Suprapubic skin (tissue), 3 donors: ENCODE measurements around the gene PGAP1.

Experiments used
- CTCF ChIP-seq, 2 donors: fragments of 200-600 bp in 1 of 2; fragments of 450-650 bp in 1 of 2; sonication (generic) in 1 of 2; IDR thresholded peaks; one replicate each; pipeline ENCODE4 v1.5.1; 2016 to 2019; ENCODE audit warnings: antibody characterized with exemption in 2 of 2, mild to moderate bottlenecking in 1 of 2, moderate library complexity in 1 of 2
- EP300 ChIP-seq: sonication (generic); formaldehyde crosslinking; IDR thresholded peaks from one replicate; pipeline ENCODE4 v1.6.1; 2017; ENCODE audit warnings: antibody characterized with exemption
- POLR2A ChIP-seq, 2 donors: fragments of 450-650 bp; IDR thresholded peaks; one replicate each; pipeline ENCODE4 v1.6.1; 2017; ENCODE audit warnings: antibody characterized with exemption in 2 of 2, mild to moderate bottlenecking in 2 of 2, moderate library complexity in 2 of 2

GRCh38 chr2:196935432-196935831 lies 8.9 kb upstream of the PGAP1 start:
- TF ChIP-seq CTCF (IDR thresholded peaks at IDR 0.05), result no peak
- no peak for TF ChIP-seq POLR2A (IDR thresholded peaks at IDR 0.05)
- TF ChIP-seq EP300, result no peak
